Measurements from ENCODE around the gene WDR73.

GRCh38 chr15:84671211-84671610, 17.1 kb upstream of the WDR73 start:
- TF ChIP-seq CTCF (IDR thresholded peaks at IDR 0.05) (no peak), EZH2 (IDR thresholded peaks at IDR 0.05) (no peak)
